ENCODE data around the gene TEKTIP1. TPM values are rescaled to one million over a fixed set of nuclear protein-coding genes. Genes with fewer than 3 reads are reported as not detected.

The TEKTIP1 gene
- total RNA-seq, 2 donors from 2014 or later, result not detected

- TF ChIP-seq, protein P1, sequence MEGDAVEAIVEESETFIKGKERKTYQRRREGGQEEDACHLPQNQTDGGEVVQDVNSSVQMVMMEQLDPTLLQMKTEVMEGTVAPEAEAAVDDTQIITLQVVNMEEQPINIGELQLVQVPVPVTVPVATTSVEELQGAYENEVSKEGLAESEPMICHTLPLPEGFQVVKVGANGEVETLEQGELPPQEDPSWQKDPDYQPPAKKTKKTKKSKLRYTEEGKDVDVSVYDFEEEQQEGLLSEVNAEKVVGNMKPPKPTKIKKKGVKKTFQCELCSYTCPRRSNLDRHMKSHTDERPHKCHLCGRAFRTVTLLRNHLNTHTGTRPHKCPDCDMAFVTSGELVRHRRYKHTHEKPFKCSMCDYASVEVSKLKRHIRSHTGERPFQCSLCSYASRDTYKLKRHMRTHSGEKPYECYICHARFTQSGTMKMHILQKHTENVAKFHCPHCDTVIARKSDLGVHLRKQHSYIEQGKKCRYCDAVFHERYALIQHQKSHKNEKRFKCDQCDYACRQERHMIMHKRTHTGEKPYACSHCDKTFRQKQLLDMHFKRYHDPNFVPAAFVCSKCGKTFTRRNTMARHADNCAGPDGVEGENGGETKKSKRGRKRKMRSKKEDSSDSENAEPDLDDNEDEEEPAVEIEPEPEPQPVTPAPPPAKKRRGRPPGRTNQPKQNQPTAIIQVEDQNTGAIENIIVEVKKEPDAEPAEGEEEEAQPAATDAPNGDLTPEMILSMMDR (IDR thresholded peaks at IDR 0.05), result no peak
- H3K9me3 ChIP-seq, result no peaks in the 10 kb centered on the region
- peaks cover 0 to 6% of the 10 kb centered on the region in 2 donors for H3K4me1 ChIP-seq
- no peak overlapping the region for H3K27ac ChIP-seq
- no peaks in the 10 kb centered on the region for H3K27me3 ChIP-seq
- DNase-seq (ENCODE audit: low spot score), result no peak
- peaks cover 52% of the 10 kb centered on the region for H3K36me3 ChIP-seq
- H3K4me3 ChIP-seq, result no peak overlapping the region
Observed at GRCh38 chr19:3533563-3534216, 5.3 kb upstream of the TEKTIP1 start.

- Histone ChIP-seq H3K27ac (no peak overlapping the region), H3K36me3 (peaks cover 52% of the 10 kb centered on the region), H3K4me3 (no peak overlapping the region), H3K4me1 (peaks cover 0 to 6% of the 10 kb centered on the region in 2 donors), H3K9me3 (no peaks in the 10 kb centered on the region), H3K27me3 (no peaks in the 10 kb centered on the region)
- TF ChIP-seq, protein P1 (IDR thresholded peaks at IDR 0.05), result no peak
- no peak for DNase-seq (ENCODE audit: low spot score)
Observed at GRCh38 chr19:3534375-3535234, 4.4 kb upstream of the TEKTIP1 start.

- Histone ChIP-seq H3K27ac (no peak overlapping the region), H3K9me3 (no peaks in the 10 kb centered on the region), H3K27me3 (no peaks in the 10 kb centered on the region), H3K4me1 (peaks cover 0 to 6% of the 10 kb centered on the region in 2 donors), H3K4me3 (no peak overlapping the region), H3K36me3 (peaks cover 52% of the 10 kb centered on the region)
- TF ChIP-seq, protein P1 (IDR thresholded peaks at IDR 0.05), result no peak
- DNase-seq (ENCODE audit: low spot score), result no peak
Observed at GRCh38 chr19:3535235-3535535, 3.8 kb upstream of the TEKTIP1 start.

DNA sequence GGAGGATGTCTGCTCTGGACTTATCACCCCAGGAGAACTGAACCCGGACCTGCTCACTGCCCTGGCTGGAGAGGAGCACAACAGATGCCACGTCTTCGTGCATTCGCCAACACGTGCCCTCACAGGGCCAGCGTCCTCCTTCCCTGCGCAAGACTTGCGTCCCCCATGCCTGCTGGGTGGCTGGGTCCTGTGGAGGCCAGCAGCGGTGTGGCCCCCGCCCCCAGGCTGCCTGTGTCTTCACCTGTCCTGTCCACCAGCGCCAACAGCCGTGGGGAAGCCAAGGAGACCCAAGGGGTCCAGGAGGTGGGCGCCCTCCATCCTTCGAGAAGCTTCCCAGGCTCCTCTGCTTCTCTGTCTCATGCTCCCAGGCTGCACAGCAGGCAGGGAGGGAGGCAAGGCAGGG is 3.4 kb upstream of the TEKTIP1 start:
- H3K4me3 ChIP-seq, result no peak overlapping the region
- no peaks in the 10 kb centered on the region for H3K27me3 ChIP-seq
- TF ChIP-seq, protein P1 (IDR thresholded peaks at IDR 0.05), result no peak
- H3K36me3 ChIP-seq, result peaks cover 52% of the 10 kb centered on the region
- no peak overlapping the region for H3K27ac ChIP-seq
- peaks cover 0 to 6% of the 10 kb centered on the region in 2 donors for H3K4me1 ChIP-seq
- no peak for DNase-seq (ENCODE audit: low spot score)
- no peaks in the 10 kb centered on the region for H3K9me3 ChIP-seq

GRCh38 chr19:3535981-3536380 is 3.0 kb upstream of the TEKTIP1 start:
- no peaks in the 10 kb centered on the region for H3K27me3 ChIP-seq
- DNase-seq (ENCODE audit: low spot score), result no peak
- H3K36me3 ChIP-seq, result peaks cover 48% of the 10 kb centered on the region
- H3K4me3 ChIP-seq, result no peak overlapping the region
- peaks cover 0 to 6% of the 10 kb centered on the region in 2 donors for H3K4me1 ChIP-seq
- H3K27ac ChIP-seq, result no peak overlapping the region
- TF ChIP-seq, protein P1 (IDR thresholded peaks at IDR 0.05), result no peak
- no peaks in the 10 kb centered on the region for H3K9me3 ChIP-seq

Data from right atrium auricular region (tissue), 2 donors.